Gastrocnemius medialis (tissue), 4 donors: ENCODE results near the gene SUN1. TPM values are rescaled to one million over a fixed set of nuclear protein-coding genes. Genes with fewer than 3 reads are reported as not detected.

Experiments
- ATAC-seq, 2 donors: fragments of 150-250 bp; one replicate each; pipeline ENCODE4 v1.9.1; 2016
- DNase-seq, 2 donors: peaks; one replicate each; pipeline ENCODE4 v3.0.0-alpha.2; 2019
- H3K27ac ChIP-seq, 4 donors: fragments of 200-600 bp; sonication (generic); 1 replicate in 1 of 4; 2 replicates in 3 of 4; pipeline ENCODE4 v1.5.1; 2016 to 2018; ENCODE audit warnings: mild to moderate bottlenecking in 2 of 4, moderate library complexity in 1 of 4
- H3K27me3 ChIP-seq, 3 donors: fragments of 200-600 bp; sonication (generic) in 2 of 3; 1 replicate in 1 of 3; 2 replicates in 2 of 3; pipeline versions ENCODE4 v1.5.1 to v1.6.0; 2016 to 2019; ENCODE audit warnings: mild to moderate bottlenecking in 1 of 3, moderate library complexity in 1 of 3
- H3K36me3 ChIP-seq, 2 donors: fragments of 200-600 bp; sonication (generic) in 1 of 2; one replicate each; pipeline ENCODE4 v1.5.1; 2017 to 2018
- H3K4me1 ChIP-seq, 2 donors: fragments of 200-600 bp; sonication (generic) in 1 of 2; one replicate each; pipeline ENCODE4 v1.5.1; 2016 to 2017; ENCODE audit warnings: mild to moderate bottlenecking in 2 of 2
- H3K4me3 ChIP-seq, 4 donors: fragments of 200-600 bp; sonication (generic) in 3 of 4; 1 replicate in 1 of 4; 2 replicates in 3 of 4; pipeline ENCODE4 v1.5.1; 2016 to 2019; ENCODE audit warnings: mild to moderate bottlenecking in 2 of 4
- H3K9me3 ChIP-seq, 3 donors: fragments of 200-600 bp; sonication (generic) in 2 of 3; 1 replicate in 1 of 3; 2 replicates in 2 of 3; pipeline ENCODE4 v1.5.1; 2016 to 2019
- POLR2A ChIP-seq, 2 donors: fragments of 450-650 bp; IDR thresholded peaks; one replicate each; pipeline ENCODE4 v1.6.1; 2017; ENCODE audit warnings: antibody characterized with exemption in 2 of 2, mild to moderate bottlenecking in 2 of 2, moderate library complexity in 2 of 2
- in situ Hi-C, 4 donors: fragments of 200-750 bp; cut with MboI; loops; one replicate each; pipeline versions ENCODE4 v1.15.0 to v1.8.0; 2017; ENCODE audit warnings: low sequenced_read_pairs in 4 of 4
- intact Hi-C: fragments of 100-400 bp; cut with DNase I; formaldehyde crosslinking; loops from one replicate; pipeline ENCODE4 v1.15.1; 2023; ENCODE audit warnings: low total_unique reads
- total RNA-seq, 4 donors: library from RNA; depleted of rRNA; stranded (reverse); fragments of >200 nt; gene quantifications; one replicate each; pipeline versions ENCODE4 v1.1.0 to v1.2.3, GENCODE V29; 2016
- TF ChIP-seq, protein P1 (sequence below), 5 experiments: fragments of 450-650 bp in 3 of 5; fragments of 200-600 bp in 2 of 5; sonication (generic) in 2 of 5; IDR thresholded peaks in 4 of 5; conservative IDR thresholded peaks in 1 of 5; 1 replicate in 4 of 5; 2 replicates in 1 of 5; pipeline ENCODE4 v1.5.1; 2016 to 2019; ENCODE audit warnings: antibody characterized with exemption in 5 of 5, mild to moderate bottlenecking in 3 of 5, moderate library complexity in 3 of 5

SUN1 gene
- total RNA-seq, result 100 to 1,000 TPM; 112 to 154 (median 132) TPM

DNA sequence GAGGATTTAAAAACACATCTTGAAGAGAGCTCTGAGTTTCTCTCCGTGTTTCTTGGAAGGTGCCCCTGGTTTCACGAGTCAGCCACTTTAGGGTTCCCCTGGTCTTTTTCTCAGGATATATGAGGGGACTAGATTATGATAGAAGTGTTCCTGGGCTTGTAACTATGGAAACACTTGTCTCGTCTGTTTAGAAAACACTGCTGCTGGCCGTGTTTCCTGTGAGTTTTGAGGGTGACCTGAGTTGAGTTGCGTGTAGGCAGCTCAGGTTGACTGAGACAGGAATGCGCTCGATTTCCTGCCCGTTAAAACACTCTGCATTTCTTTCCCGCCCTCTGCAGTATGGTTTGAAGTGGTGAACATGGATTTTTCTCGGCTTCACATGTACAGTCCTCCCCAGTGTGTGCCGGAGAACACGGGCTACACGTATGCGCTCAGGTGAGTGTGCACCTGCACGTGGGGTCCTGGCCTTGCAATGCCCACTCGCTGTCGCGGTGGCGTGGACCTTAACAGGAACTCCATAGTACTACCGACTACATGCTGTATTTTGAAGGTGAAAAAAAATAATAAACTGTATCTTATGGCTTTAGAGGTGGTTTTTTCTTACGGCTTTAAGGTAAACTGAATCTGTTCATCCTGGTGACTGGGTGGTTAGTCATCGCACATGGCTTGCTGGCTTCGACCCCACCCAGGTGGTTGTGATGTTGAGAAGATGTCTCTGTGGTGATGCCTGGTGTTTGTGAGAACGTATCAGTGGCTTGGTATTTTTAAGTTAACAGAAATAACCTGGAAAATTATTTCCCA is at the start of gene SUN1:
SUN1 (plus strand) TSS at position 310 of the 801 bp plus-strand sequence; CDS start at position 359, 49 bp downstream.
- in situ Hi-C loops, result no loop called here
- ATAC-seq (peak; percentile 19 to 23), DNase-seq (peak in 1 of 2 donors; percentile 68)
- Histone ChIP-seq H3K27ac (peak within 1 kb of the TSS; percentile 91 to 96 (median 94)), H3K9me3 (no peaks in the 10 kb centered on the region), H3K36me3 (no peaks in the 10 kb centered on the region), H3K4me3 (peak within 1 kb of the TSS; percentile 27 to 42 (median 35)), H3K27me3 (no peaks in the 10 kb centered on the region), H3K4me1 (peaks cover 78 to 92% of the 10 kb centered on the region in 2 donors)
- no peak for TF ChIP-seq POLR2A (IDR thresholded peaks at IDR 0.05)
- TF ChIP-seq, protein P1, sequence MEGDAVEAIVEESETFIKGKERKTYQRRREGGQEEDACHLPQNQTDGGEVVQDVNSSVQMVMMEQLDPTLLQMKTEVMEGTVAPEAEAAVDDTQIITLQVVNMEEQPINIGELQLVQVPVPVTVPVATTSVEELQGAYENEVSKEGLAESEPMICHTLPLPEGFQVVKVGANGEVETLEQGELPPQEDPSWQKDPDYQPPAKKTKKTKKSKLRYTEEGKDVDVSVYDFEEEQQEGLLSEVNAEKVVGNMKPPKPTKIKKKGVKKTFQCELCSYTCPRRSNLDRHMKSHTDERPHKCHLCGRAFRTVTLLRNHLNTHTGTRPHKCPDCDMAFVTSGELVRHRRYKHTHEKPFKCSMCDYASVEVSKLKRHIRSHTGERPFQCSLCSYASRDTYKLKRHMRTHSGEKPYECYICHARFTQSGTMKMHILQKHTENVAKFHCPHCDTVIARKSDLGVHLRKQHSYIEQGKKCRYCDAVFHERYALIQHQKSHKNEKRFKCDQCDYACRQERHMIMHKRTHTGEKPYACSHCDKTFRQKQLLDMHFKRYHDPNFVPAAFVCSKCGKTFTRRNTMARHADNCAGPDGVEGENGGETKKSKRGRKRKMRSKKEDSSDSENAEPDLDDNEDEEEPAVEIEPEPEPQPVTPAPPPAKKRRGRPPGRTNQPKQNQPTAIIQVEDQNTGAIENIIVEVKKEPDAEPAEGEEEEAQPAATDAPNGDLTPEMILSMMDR (IDR thresholded peaks at IDR 0.05 in 4 of 5, conservative IDR thresholded peaks at IDR 0.05 in 1 of 5), result peak in 1 of 5 experiments; percentile 8
- intact Hi-C loops, result no loop called here

DNA sequence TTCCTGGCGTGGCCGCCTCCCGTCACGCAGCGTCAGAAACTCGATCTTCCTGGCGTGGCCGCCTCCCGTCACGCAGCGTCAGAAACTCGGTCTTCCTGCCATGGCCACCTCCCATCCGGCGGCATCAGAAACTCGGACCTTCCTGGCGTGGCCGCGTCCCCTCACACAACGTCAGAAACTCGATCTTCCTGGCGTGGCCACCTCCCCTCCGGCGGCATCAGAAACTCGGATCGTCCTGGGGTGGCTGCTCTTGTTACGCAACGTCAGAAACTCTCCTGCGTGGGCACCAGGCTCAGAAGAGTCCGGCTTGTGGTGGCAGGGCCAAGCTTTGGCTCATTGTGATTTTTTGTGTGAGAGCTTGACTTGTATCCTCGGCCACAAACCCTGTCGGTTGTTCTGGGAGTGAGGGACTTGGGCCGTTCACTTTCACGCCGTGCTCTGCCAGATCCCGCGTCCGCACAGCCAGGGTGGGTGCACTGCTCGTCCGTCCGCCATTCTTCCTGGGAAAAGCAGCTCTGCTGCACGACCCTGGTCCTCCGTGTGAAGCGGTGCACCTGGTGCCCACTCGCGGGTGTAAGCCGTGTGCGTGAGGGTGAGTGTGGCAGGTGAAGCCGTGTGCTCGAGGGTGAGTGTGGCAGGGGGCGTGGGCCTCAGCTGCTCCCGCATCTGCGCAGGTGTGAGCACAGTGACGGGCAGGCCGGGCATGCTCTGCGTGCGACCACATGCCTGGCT is 49.4 kb upstream of the SUN1 start:
- TF ChIP-seq, protein P1 (IDR thresholded peaks at IDR 0.05 in 4 of 5, conservative IDR thresholded peaks at IDR 0.05 in 1 of 5), result no peak
- no peak for TF ChIP-seq POLR2A (IDR thresholded peaks at IDR 0.05)
- no peaks in the 10 kb centered on the region for H3K9me3 ChIP-seq
- no peak overlapping the region for H3K4me3 ChIP-seq
- peaks cover 5 to 7% of the 10 kb centered on the region in 2 donors for H3K4me1 ChIP-seq
- no peak for DNase-seq
- no peak overlapping the region for H3K27ac ChIP-seq
- intact Hi-C loops (loop anchor here (10.0 kb wide), 1 partner anchor 172 kb away; the partner anchor contains the start of gene ADAP1), in situ Hi-C loops (loop anchor here in 2 of 4 donors (10.0 kb wide), 2 partner anchors 82 to 92 kb away; partner anchors contain the start of gene GET4 (in 1 of the 2))
- ATAC-seq, result no peak
- H3K36me3 ChIP-seq, result peaks cover 0 to 24% of the 10 kb centered on the region in 2 donors
- no peaks in the 10 kb centered on the region for H3K27me3 ChIP-seq

- no peak for ATAC-seq
- intact Hi-C loops, result loop anchor here (10.0 kb wide), 1 partner anchor 171 kb away; the partner anchor contains the start of gene ADAP1
- Histone ChIP-seq H3K4me1 (peaks cover 5 to 7% of the 10 kb centered on the region in 2 donors), H3K4me3 (no peak overlapping the region), H3K27me3 (no peaks in the 10 kb centered on the region), H3K9me3 (no peaks in the 10 kb centered on the region), H3K27ac (no peak overlapping the region), H3K36me3 (peaks cover 0 to 24% of the 10 kb centered on the region in 2 donors)
- TF ChIP-seq POLR2A (IDR thresholded peaks at IDR 0.05), result no peak
- TF ChIP-seq, protein P1 (IDR thresholded peaks at IDR 0.05 in 4 of 5, conservative IDR thresholded peaks at IDR 0.05 in 1 of 5), result no peak
- in situ Hi-C loops, result loop anchor here in 2 of 4 donors (10.0 kb wide), 2 partner anchors 81 to 91 kb away; partner anchors contain the start of gene GET4 (in 1 of the 2)
- no peak for DNase-seq
These were observed 48.5 kb upstream of the SUN1 start for GRCh38 chr7:783556-784490.

- Histone ChIP-seq H3K36me3 (peaks cover 0 to 17% of the 10 kb centered on the region in 2 donors), H3K4me3 (no peak overlapping the region), H3K4me1 (peaks cover 5 to 7% of the 10 kb centered on the region in 2 donors), H3K27me3 (no peaks in the 10 kb centered on the region), H3K9me3 (no peaks in the 10 kb centered on the region), H3K27ac (no peak overlapping the region)
- DNase-seq, result no peak
- ATAC-seq, result no peak
- TF ChIP-seq, protein P1 (IDR thresholded peaks at IDR 0.05 in 4 of 5, conservative IDR thresholded peaks at IDR 0.05 in 1 of 5), result no peak
- no peak for TF ChIP-seq POLR2A (IDR thresholded peaks at IDR 0.05)
- intact Hi-C loops, result loop anchor here (10.0 kb wide), 1 partner anchor 170 kb away; the partner anchor contains the start of gene ADAP1
- in situ Hi-C loops, result loop anchor here (5.0 to 10.0 kb wide), 3 partner anchors 80 to 90 kb away; partner anchors contain the start of gene GET4 (in 1 of the 4)
These were observed 47.3 kb upstream of the SUN1 start for GRCh38 chr7:784971-785370.
